ENCODE measurements around the gene CCDC68. TPM values are rescaled to one million over a fixed set of nuclear protein-coding genes. Genes with fewer than 3 reads are reported as not detected.

CCDC68 gene
- total RNA-seq, 1 experiment from 2014 or later: 6.6 TPM

GRCh38 chr18:54931152-54931551, 28.1 kb downstream of the CCDC68 start:
- no peak overlapping the region for H3K27ac ChIP-seq (ENCODE audit: low read depth, low read length)
- ChIA-PET RAD21 (ENCODE audit: low non-redundant PET in 1 of 2, low total read pairs in 2 of 2, uncharacterized antibody in 2 of 2, unreplicated experiment in 2 of 2) (no interaction called here), CTCF (no interaction called here), POLR2A (no interaction called here)
- H3K9me2 ChIP-seq (ENCODE audit: insufficient read depth): no peaks in the 10 kb centered on the region
- H3K9ac ChIP-seq (ENCODE audit: low read length): no peak overlapping the region
- no peaks in the 10 kb centered on the region for H3K36me3 ChIP-seq (ENCODE audit: control insufficient read depth in 1 of 2, insufficient read depth in 2 of 2, low read length in 2 of 2)
- H2AFZ ChIP-seq (ENCODE audit: low read depth, low read length, poor library complexity, severe bottlenecking): no peak overlapping the region
- no TSS peak for BruUV-seq (replicated peaks)
- ATAC-seq: no peak
- no peaks in the 10 kb centered on the region for H3K27me3 ChIP-seq (ENCODE audit: insufficient read depth, low read length)
- no peak overlapping the region for H3K4me2 ChIP-seq (ENCODE audit: low read length)
- H3K79me2 ChIP-seq (ENCODE audit: insufficient read depth, low read length): no peaks in the 10 kb centered on the region
- no peaks in the 10 kb centered on the region for H4K20me1 ChIP-seq (ENCODE audit: insufficient read depth)
- H3K4me3 ChIP-seq (replicated peaks in 1 of 2; ENCODE audit: low read depth in 1 of 2, low read length in 2 of 2): no peak overlapping the region
- DNase-seq (ENCODE audit: low read depth, low spot score): no peak
- H3K4me1 ChIP-seq (ENCODE audit: control insufficient read depth in 1 of 2, insufficient read depth in 2 of 2, low read length in 2 of 2): no peaks in the 10 kb centered on the region
- TF ChIP-seq RAD21 (IDR thresholded peaks at IDR 0.05; ENCODE audit: low read depth) (peak; percentile 16; the same call in 1 of the 2 replicates), EZH2 (IDR thresholded peaks at IDR 0.05) (no peak)
- intact Hi-C loops (cut with micrococcal nuclease): no loop called here
- no peaks in the 10 kb centered on the region for H3K9me3 ChIP-seq (ENCODE audit: control insufficient read depth in 1 of 2, insufficient read depth in 1 of 2, low read depth in 1 of 2, low read length in 2 of 2)

GRCh38 chr18:54928236-54928635, 31.0 kb downstream of the CCDC68 start:
- TF ChIP-seq ATF3 (IDR thresholded peaks at IDR 0.05): no peak
- TF ChIP-seq CBX3 (IDR thresholded peaks at IDR 0.05; ENCODE audit: low read depth): no peak
- no peak for TF ChIP-seq CTCF (IDR thresholded peaks at IDR 0.05 in 2 of 3, conservative IDR thresholded peaks at IDR 0.05 in 1 of 3; ENCODE audit: borderline replicate concordance in 1 of 3, insufficient read depth in 1 of 3, low read depth in 2 of 3, low read length in 2 of 3)
- no peak for TF ChIP-seq ZFX (IDR thresholded peaks at IDR 0.05)
- TF ChIP-seq YY1 (IDR thresholded peaks at IDR 0.05; ENCODE audit: extremely low read depth, insufficient replicate concordance, low read depth, low read length): no peak
- TF ChIP-seq MAX (IDR thresholded peaks at IDR 0.05): no peak
- TF ChIP-seq SIN3A (IDR thresholded peaks at IDR 0.05; ENCODE audit: low read depth): no peak
- no peak for TF ChIP-seq POLR2AphosphoS5 (IDR thresholded peaks at IDR 0.05; ENCODE audit: low read depth, low read length)
- TF ChIP-seq CEBPB (IDR thresholded peaks at IDR 0.05; ENCODE audit: low read depth): no peak
- H3K4me3 ChIP-seq (replicated peaks in 1 of 2; ENCODE audit: low read depth in 1 of 2, low read length in 2 of 2): no peak overlapping the region
- CTCF ChIA-PET: no interaction called here
- H3K9me3 ChIP-seq (ENCODE audit: control insufficient read depth in 1 of 2, insufficient read depth in 1 of 2, low read depth in 1 of 2, low read length in 2 of 2): no peaks in the 10 kb centered on the region
- no peaks in the 10 kb centered on the region for H3K27me3 ChIP-seq (ENCODE audit: insufficient read depth, low read length)
- no peak overlapping the region for H2AFZ ChIP-seq (ENCODE audit: low read depth, low read length, poor library complexity, severe bottlenecking)
- no peaks in the 10 kb centered on the region for H3K79me2 ChIP-seq (ENCODE audit: insufficient read depth, low read length)
- BruUV-seq (replicated peaks): no TSS peak
- no peak overlapping the region for H3K4me2 ChIP-seq (ENCODE audit: low read length)
- no peak for ATAC-seq
- POLR2A ChIA-PET: no interaction called here
- no peaks in the 10 kb centered on the region for H3K36me3 ChIP-seq (ENCODE audit: control insufficient read depth in 1 of 2, insufficient read depth in 2 of 2, low read length in 2 of 2)
- RAD21 ChIA-PET (ENCODE audit: low non-redundant PET in 1 of 2, low total read pairs in 2 of 2, uncharacterized antibody in 2 of 2, unreplicated experiment in 2 of 2): no interaction called here
- H4K20me1 ChIP-seq (ENCODE audit: insufficient read depth): no peaks in the 10 kb centered on the region
- no peaks in the 10 kb centered on the region for H3K9me2 ChIP-seq (ENCODE audit: insufficient read depth)
- no peak overlapping the region for H3K9ac ChIP-seq (ENCODE audit: low read length)
- no peak overlapping the region for H3K27ac ChIP-seq (ENCODE audit: low read depth, low read length)
- DNase-seq (ENCODE audit: low read depth, low spot score): no peak
- intact Hi-C loops (cut with micrococcal nuclease): no loop called here
- H3K4me1 ChIP-seq (ENCODE audit: control insufficient read depth in 1 of 2, insufficient read depth in 2 of 2, low read length in 2 of 2): no peaks in the 10 kb centered on the region

All from HCT116 (cell line).